Measurements from ENCODE around the gene SCGB3A1.

DNA sequence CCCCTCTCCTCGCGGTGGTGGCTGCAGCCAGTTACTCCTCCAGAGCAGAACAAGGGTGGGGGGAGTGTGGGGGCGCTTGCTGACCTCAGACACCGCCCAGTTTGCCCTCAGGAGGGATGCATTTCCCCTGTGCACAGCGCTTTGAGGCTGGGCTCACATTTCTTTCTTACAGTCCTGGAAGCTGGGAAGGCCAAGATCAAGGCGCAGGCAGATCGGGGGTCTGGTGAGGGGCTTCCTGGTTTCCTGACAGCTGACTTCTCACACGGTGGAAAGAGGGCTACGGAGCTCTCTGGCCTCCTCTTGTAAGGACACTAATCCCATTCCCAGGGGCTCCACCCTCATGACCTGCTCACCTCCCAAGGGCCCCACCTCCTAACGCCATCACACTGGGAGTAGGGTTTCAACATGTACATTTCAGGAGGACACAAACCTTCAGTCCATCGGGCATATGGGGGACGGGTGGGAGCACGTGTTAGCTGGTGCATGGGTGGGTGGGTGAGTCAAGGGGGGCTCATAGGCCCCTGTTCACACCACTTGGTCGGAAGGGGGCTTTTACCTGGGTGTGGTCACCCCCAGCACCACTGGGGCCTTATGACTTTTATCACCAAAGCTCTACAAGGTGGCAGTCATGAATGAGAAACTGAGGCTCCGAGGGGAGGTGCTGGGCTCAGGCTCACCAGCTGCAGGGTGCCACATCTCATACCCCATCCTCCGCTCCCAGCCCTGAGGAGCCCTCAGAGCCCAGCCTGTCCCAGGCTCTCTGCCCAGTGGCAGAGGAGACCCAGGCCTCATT lies 7.7 kb upstream of the SCGB3A1 start:
- TF ChIP-seq, protein P1, sequence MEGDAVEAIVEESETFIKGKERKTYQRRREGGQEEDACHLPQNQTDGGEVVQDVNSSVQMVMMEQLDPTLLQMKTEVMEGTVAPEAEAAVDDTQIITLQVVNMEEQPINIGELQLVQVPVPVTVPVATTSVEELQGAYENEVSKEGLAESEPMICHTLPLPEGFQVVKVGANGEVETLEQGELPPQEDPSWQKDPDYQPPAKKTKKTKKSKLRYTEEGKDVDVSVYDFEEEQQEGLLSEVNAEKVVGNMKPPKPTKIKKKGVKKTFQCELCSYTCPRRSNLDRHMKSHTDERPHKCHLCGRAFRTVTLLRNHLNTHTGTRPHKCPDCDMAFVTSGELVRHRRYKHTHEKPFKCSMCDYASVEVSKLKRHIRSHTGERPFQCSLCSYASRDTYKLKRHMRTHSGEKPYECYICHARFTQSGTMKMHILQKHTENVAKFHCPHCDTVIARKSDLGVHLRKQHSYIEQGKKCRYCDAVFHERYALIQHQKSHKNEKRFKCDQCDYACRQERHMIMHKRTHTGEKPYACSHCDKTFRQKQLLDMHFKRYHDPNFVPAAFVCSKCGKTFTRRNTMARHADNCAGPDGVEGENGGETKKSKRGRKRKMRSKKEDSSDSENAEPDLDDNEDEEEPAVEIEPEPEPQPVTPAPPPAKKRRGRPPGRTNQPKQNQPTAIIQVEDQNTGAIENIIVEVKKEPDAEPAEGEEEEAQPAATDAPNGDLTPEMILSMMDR (IDR thresholded peaks at IDR 0.05): no peak
- no peak for TF ChIP-seq EP300 (IDR thresholded peaks at IDR 0.05)
- no peak for TF ChIP-seq POLR2A (IDR thresholded peaks at IDR 0.05)

All from stomach (tissue), 4 donors.